Loucy (cell line): ENCODE measurements around the gene ADAT3.
"Not testable (repeated sequence)": the region's sequence is repeated elsewhere in the genome, so short reads cannot be mapped to it uniquely, and the experiment has no call there.

ENCODE experiments used
- CTCF ChIP-seq: fragments of 200-600 bp; sonication (generic); conservative IDR thresholded peaks from 2 replicates; pipeline ENCODE4 v1.5.1; 2014; ENCODE audit warnings: mild to moderate bottlenecking, antibody characterized with exemption, low read length
- EZH2phosphoT487 ChIP-seq: fragments of 200-600 bp; IDR thresholded peaks from 2 replicates; pipeline ENCODE4 v1.6.1; 2018; ENCODE audit warnings: antibody characterized with exemption, mild to moderate bottlenecking, moderate library complexity, borderline replicate concordance

- peak; percentile 31; the same call in 1 of the 2 replicates for TF ChIP-seq CTCF
- TF ChIP-seq EZH2phosphoT487, result not testable (repeated sequence)
These were observed 28.5 kb upstream of the ADAT3 start for GRCh38 chr19:1876496-1877279.
